ENCODE results near the gene RTL10.

GRCh38 chr22:19901577-19902244 is 47.0 kb upstream of the RTL10 start:
- TF ChIP-seq RAD21 (IDR thresholded peaks at IDR 0.05; ENCODE audit: low read depth), result no peak
- TF ChIP-seq CEBPB (IDR thresholded peaks at IDR 0.05), result no peak
- TF ChIP-seq FOXM1 (IDR thresholded peaks at IDR 0.05; ENCODE audit: borderline replicate concordance, low read depth), result no peak
- no peak for TF ChIP-seq TEAD4 (IDR thresholded peaks at IDR 0.05)
- no peak for TF ChIP-seq EGR1 (IDR thresholded peaks at IDR 0.05)
- no peak for TF ChIP-seq EP300 (IDR thresholded peaks at IDR 0.05; ENCODE audit: borderline replicate concordance)
- TF ChIP-seq YY1 (IDR thresholded peaks at IDR 0.05; ENCODE audit: low read depth), result no peak
- TF ChIP-seq MAX (IDR thresholded peaks at IDR 0.05), result no peak

Measured in Ishikawa (cell line).